PFSK-1 (cell line): Measurements from ENCODE around the gene WIPF3.

ENCODE experiments used
- FOXP2 ChIP-seq: optimal IDR thresholded peaks from 2 replicates; pipeline ENCODE3; 2011; ENCODE audit warnings: borderline replicate concordance, control low read depth, inconsistent platforms; ENCODE audit not compliant: insufficient read depth; ENCODE audit errors: extremely low read length, extremely low read depth
- POLR2AphosphoS5 ChIP-seq: IDR thresholded peaks from 2 replicates; pipeline ENCODE4 v1.6.1; 2012; ENCODE audit warnings: low read depth, mild to moderate bottlenecking, control low read depth, low read length, moderate library complexity
- REST ChIP-seq, 2 experiments: IDR thresholded peaks; 2 replicates each; pipeline versions ENCODE4 v1.6.1 to v1.8.0; 2011 to 2012; ENCODE audit warnings: low read depth in 2 of 2, low read length in 2 of 2, control low read depth in 1 of 2, inconsistent platforms in 1 of 2, mild to moderate bottlenecking in 1 of 2, moderate library complexity in 1 of 2; ENCODE audit not compliant: insufficient read depth in 1 of 2
- SIN3A ChIP-seq: IDR thresholded peaks from 2 replicates; pipeline ENCODE4 v1.6.1; 2012; ENCODE audit warnings: mild to moderate bottlenecking, low read length, moderate library complexity, borderline replicate concordance; ENCODE audit not compliant: insufficient read depth
- TAF1 ChIP-seq: IDR thresholded peaks from 2 replicates; pipeline ENCODE4 v1.6.1; 2012; ENCODE audit warnings: low read length, control low read depth, borderline replicate concordance; ENCODE audit not compliant: insufficient read depth

The WIPF3 gene

GRCh38 chr7:29926216-29926615, 119.9 kb downstream of the WIPF3 start:
- TF ChIP-seq REST (IDR thresholded peaks at IDR 0.05; ENCODE audit: insufficient read depth in 1 of 2, low read depth in 2 of 2, low read length in 2 of 2) (no peak), POLR2AphosphoS5 (no peak), TAF1 (no peak), SIN3A (no peak), FOXP2 (no peak)

GRCh38 chr7:29926741-29927140, 120.4 kb downstream of the WIPF3 start:
- TF ChIP-seq POLR2AphosphoS5 (no peak), TAF1 (no peak), FOXP2 (no peak), REST (IDR thresholded peaks at IDR 0.05; ENCODE audit: insufficient read depth in 1 of 2, low read depth in 2 of 2, low read length in 2 of 2) (no peak), SIN3A (no peak)

GRCh38 chr7:29929018-29929807, 122.9 kb downstream of the WIPF3 start:
- TF ChIP-seq POLR2AphosphoS5: no peak
- TF ChIP-seq SIN3A: no peak
- TF ChIP-seq REST (IDR thresholded peaks at IDR 0.05; ENCODE audit: insufficient read depth in 1 of 2, low read depth in 2 of 2, low read length in 2 of 2): no peak
- no peak for TF ChIP-seq FOXP2
- TF ChIP-seq TAF1: no peak

GRCh38 chr7:29935111-29935510, 128.8 kb downstream of the WIPF3 start:
- TF ChIP-seq FOXP2 (no peak), REST (IDR thresholded peaks at IDR 0.05; ENCODE audit: insufficient read depth in 1 of 2, low read depth in 2 of 2, low read length in 2 of 2) (no peak), TAF1 (no peak), POLR2AphosphoS5 (no peak), SIN3A (no peak)
